H9 (cell line): ENCODE results near the gene APBA2. TPM values are rescaled to one million over a fixed set of nuclear protein-coding genes. Genes with fewer than 3 reads are reported as not detected.

Experiments
- DNase-seq: peaks from one replicate; pipeline ENCODE4 v3.0.0-alpha.2; 2017
- H2AFZ ChIP-seq: one replicate; pipeline ENCODE4 v1.6.1; 2013; ENCODE audit warnings: mild to moderate bottlenecking, low read length, control low read depth, moderate library complexity
- H2AK5ac ChIP-seq: 2 replicates; pipeline ENCODE4 v1.6.1; 2013; ENCODE audit warnings: low read length, control low read depth, mixed read lengths; ENCODE audit not compliant: insufficient read length
- H2BK120ac ChIP-seq: one replicate; pipeline ENCODE4 v1.6.1; 2013; ENCODE audit warnings: low read depth, mild to moderate bottlenecking, low read length, control low read depth, inconsistent platforms; ENCODE audit not compliant: poor library complexity, severe bottlenecking
- H2BK12ac ChIP-seq: 2 replicates; pipeline ENCODE4 v1.6.1; 2013; ENCODE audit warnings: low read length, control low read depth, mixed read lengths, low read depth; ENCODE audit not compliant: insufficient read length
- H2BK15ac ChIP-seq: 2 replicates; pipeline ENCODE4 v1.6.1; 2013; ENCODE audit warnings: low read depth, low read length, control low read depth
- H2BK20ac ChIP-seq: one replicate; pipeline ENCODE4 v1.6.1; 2013; ENCODE audit warnings: low read depth, mild to moderate bottlenecking, low read length, control low read depth, inconsistent platforms; ENCODE audit not compliant: poor library complexity, severe bottlenecking
- H2BK5ac ChIP-seq: 2 replicates; pipeline ENCODE4 v1.6.1; 2013; ENCODE audit warnings: low read length, control low read depth, mixed read lengths; ENCODE audit not compliant: insufficient read length
- H3K14ac ChIP-seq: 2 replicates; pipeline ENCODE4 v1.6.1; 2013; ENCODE audit warnings: low read length, control low read depth; ENCODE audit not compliant: insufficient read depth
- H3K18ac ChIP-seq: 2 replicates; pipeline ENCODE4 v1.6.1; 2013; ENCODE audit warnings: low read depth, mild to moderate bottlenecking, mixed read lengths, low read length, control low read depth; ENCODE audit not compliant: insufficient read length
- H3K23ac ChIP-seq: 2 replicates; pipeline ENCODE4 v1.6.1; 2013; ENCODE audit warnings: low read length, control low read depth, mixed read lengths, low read depth; ENCODE audit not compliant: insufficient read length
- H3K23me2 ChIP-seq: 2 replicates; pipeline ENCODE4 v1.6.1; 2013; ENCODE audit warnings: low read depth, mild to moderate bottlenecking, mixed read lengths, low read length, control low read depth; ENCODE audit not compliant: insufficient read length, poor library complexity, severe bottlenecking
- H3K27ac ChIP-seq: 2 replicates; pipeline ENCODE4 v1.5.1; 2013; ENCODE audit warnings: low read length, control low read depth, mixed read lengths, low read depth; ENCODE audit not compliant: insufficient read length
- H3K27me3 ChIP-seq: 2 replicates; pipeline ENCODE4 v1.6.1; 2013; ENCODE audit warnings: low read length, control low read depth, inconsistent platforms; ENCODE audit not compliant: insufficient read depth
- H3K4ac ChIP-seq: 2 replicates; pipeline ENCODE4 v1.6.1; 2013; ENCODE audit warnings: low read depth, mild to moderate bottlenecking, control low read depth, inconsistent platforms, low read length, moderate library complexity
- H3K4me1 ChIP-seq: 2 replicates; pipeline ENCODE4 v1.6.1; 2013; ENCODE audit warnings: low read length, control low read depth, inconsistent platforms; ENCODE audit not compliant: insufficient read depth
- H3K4me2 ChIP-seq: 2 replicates; pipeline ENCODE4 v1.6.1; 2013; ENCODE audit warnings: low read length, control low read depth, mixed read lengths; ENCODE audit not compliant: insufficient read length, insufficient read depth
- H3K56ac ChIP-seq: 2 replicates; pipeline ENCODE4 v1.6.1; 2013; ENCODE audit warnings: low read depth, mild to moderate bottlenecking, mixed read lengths, low read length, control low read depth; ENCODE audit not compliant: insufficient read length
- H3K79me1 ChIP-seq: 2 replicates; pipeline ENCODE4 v1.6.1; 2013; ENCODE audit warnings: low read depth, mild to moderate bottlenecking, moderate library complexity, low read length, control low read depth, inconsistent platforms; ENCODE audit not compliant: insufficient read depth, poor library complexity, severe bottlenecking
- H3K79me2 ChIP-seq: 2 replicates; pipeline ENCODE4 v1.6.1; 2013; ENCODE audit warnings: low read length, control low read depth, inconsistent platforms; ENCODE audit not compliant: insufficient read depth
- H3K9ac ChIP-seq: 2 replicates; pipeline ENCODE4 v1.6.1; 2013; ENCODE audit warnings: low read length, control low read depth, mixed read lengths; ENCODE audit not compliant: insufficient read length; ENCODE audit errors: extremely low read depth
- H3K9me3 ChIP-seq: one replicate; pipeline ENCODE4 v1.6.1; 2013; ENCODE audit warnings: low read depth, low read length, inconsistent platforms; ENCODE audit not compliant: control insufficient read depth
- H3T11ph ChIP-seq: one replicate; pipeline ENCODE4 v1.6.1; 2013; ENCODE audit warnings: mild to moderate bottlenecking, low read length, control low read depth, inconsistent platforms
- H4K20me1 ChIP-seq: one replicate; pipeline ENCODE4 v1.6.1; 2013; ENCODE audit not compliant: control insufficient read depth, insufficient read length, insufficient read depth
- H4K5ac ChIP-seq: 2 replicates; pipeline ENCODE4 v1.6.1; 2013; ENCODE audit warnings: low read depth, mild to moderate bottlenecking, mixed read lengths, low read length, control low read depth; ENCODE audit not compliant: insufficient read length
- H4K8ac ChIP-seq: replicated peaks from 2 replicates; pipeline ENCODE4 v1.6.1; 2013; ENCODE audit warnings: low read length, control low read depth, mixed read lengths, low read depth; ENCODE audit not compliant: insufficient read length
- H4K91ac ChIP-seq: 2 replicates; pipeline ENCODE4 v1.6.1; 2013; ENCODE audit warnings: low read depth, mild to moderate bottlenecking, moderate library complexity, mixed read lengths, low read length, control low read depth; ENCODE audit not compliant: insufficient read length
- H3K27ac Mint-ChIP-seq, 3 experiments: 2 replicates in 2 of 3; 3 replicates in 1 of 3; pipeline ENCODE4 v1.8.0; 2020 to 2021; ENCODE audit warnings: mixed read lengths in 3 of 3, mild to moderate bottlenecking in 1 of 3, moderate library complexity in 1 of 3
- H3K27me3 Mint-ChIP-seq: 2 replicates; pipeline ENCODE4 v1.8.0; 2021; ENCODE audit warnings: low read depth, mild to moderate bottlenecking, moderate library complexity, mixed read lengths
- H3K36me3 Mint-ChIP-seq, 3 experiments: 2 replicates in 2 of 3; 3 replicates in 1 of 3; pipeline ENCODE4 v1.8.0; 2020 to 2021; ENCODE audit warnings: low read depth in 3 of 3, mixed read lengths in 3 of 3; ENCODE audit not compliant: insufficient read depth in 1 of 3
- H3K4me1 Mint-ChIP-seq, 2 experiments: 2 replicates each; pipeline ENCODE4 v1.8.0; 2020; ENCODE audit warnings: mixed read lengths in 2 of 2
- H3K4me3 Mint-ChIP-seq, 2 experiments: 2 replicates in 1 of 2; 3 replicates in 1 of 2; pipeline ENCODE4 v1.8.0; 2020 to 2021; ENCODE audit warnings: mild to moderate bottlenecking in 2 of 2, mixed read lengths in 2 of 2, moderate library complexity in 1 of 2
- H3K9me3 Mint-ChIP-seq, 2 experiments: 2 replicates in 1 of 2; 3 replicates in 1 of 2; pipeline ENCODE4 v1.8.0; 2020; ENCODE audit warnings: mild to moderate bottlenecking in 2 of 2, mixed read lengths in 2 of 2, moderate library complexity in 1 of 2
- CTCF ChIP-seq: fragments of 200-600 bp; sonication (generic); conservative IDR thresholded peaks from 3 replicates; pipeline ENCODE4 v1.8.0; 2021; ENCODE audit warnings: antibody characterized with exemption, mild to moderate bottlenecking
- WGBS: extraction: QIAGEN DNeasy Blood & Tissue Kit; methylation state at CpG from one replicate; pipeline ENCODE4 v1.1.7; 2013; ENCODE audit warnings: missing lambda C conversion rate, low lambda C conversion rate, mixed read lengths; ENCODE audit not compliant: insufficient read length; ENCODE audit errors: extremely low coverage; 5-methylcytosine and 5-hydroxymethylcytosine counted together
- total RNA-seq: library from RNA; stranded (reverse); gene quantifications from 2 replicates; pipeline ENCODE4 v1.2.1, GENCODE V29; 2021

The APBA2 gene
- total RNA-seq, 1 experiment from 2014 or later, result 14.3 TPM

GRCh38 chr15:28911310-28911931 lies 25.6 kb downstream of the APBA2 start:
- Histone ChIP-seq H3K4me2 (no peak overlapping the region), H2AK5ac (no peak overlapping the region), H3K4me1 (peaks cover 5% of the 10 kb centered on the region; the same call in 1 of the 2 replicates), H3K56ac (no peak overlapping the region), H2BK5ac (no peak overlapping the region), H3T11ph (no peak overlapping the region), H2BK12ac (no peak overlapping the region), H3K9me3 (no peaks in the 10 kb centered on the region), H3K23me2 (no peaks in the 10 kb centered on the region), H3K14ac (no peak overlapping the region), H3K79me2 (no peaks in the 10 kb centered on the region), H4K20me1 (no peaks in the 10 kb centered on the region), H4K91ac (no peak overlapping the region), H2BK20ac (no peak overlapping the region), H3K27ac (no peak overlapping the region), H3K4ac (no peak overlapping the region), H2BK120ac (no peak overlapping the region), H2BK15ac (no peak overlapping the region), H3K27me3 (no peaks in the 10 kb centered on the region), H3K18ac (no peak overlapping the region), H4K8ac (no peak overlapping the region), H3K79me1 (no peaks in the 10 kb centered on the region), H4K5ac (no peak overlapping the region), H2AFZ (no peak overlapping the region), H3K23ac (no peak overlapping the region), H3K9ac (no peak overlapping the region)
- no peaks in the 10 kb centered on the region; the same call in 1 of the 2 replicates for H3K27me3 Mint-ChIP-seq
- peaks cover 33 to 39% of the 10 kb centered on the region in 2 experiments for H3K4me1 Mint-ChIP-seq
- no CpG with 5 or more reads among the region's 8 CpGs for WGBS
- H3K27ac Mint-ChIP-seq, result no peak overlapping the region
- H3K9me3 Mint-ChIP-seq, result peaks cover 3 to 8% of the 10 kb centered on the region in 2 experiments; a peak in 3 of 5 replicates
- TF ChIP-seq CTCF, result no peak
- H3K36me3 Mint-ChIP-seq, result peaks cover 0 to 14% (median 2%) of the 10 kb centered on the region in 3 experiments; a peak in 5 of 7 replicates
- H3K4me3 Mint-ChIP-seq, result 0 out of 5 replicates have a peak overlapping the region, but pooled peaks of 1 of the 2 experiments have one; percentile 15
- no peak for DNase-seq
